ENCODE data around the gene PSMD13.

- TF ChIP-seq CTCF (CRISPR knock-in tag; IDR thresholded peaks at IDR 0.05) = no peak
- no peak for TF ChIP-seq MAZ (IDR thresholded peaks at IDR 0.05; ENCODE audit: borderline replicate concordance, low read depth, low read length)
- no peak for TF ChIP-seq MAZ (CRISPR knock-in tag; IDR thresholded peaks at IDR 0.05; ENCODE audit: low read depth)
- no peak for TF ChIP-seq EZH2 (conservative IDR thresholded peaks at IDR 0.05; ENCODE audit: low read depth, low read length)
- no peak for TF ChIP-seq GTF2F1 (IDR thresholded peaks at IDR 0.05; ENCODE audit: low read length)
- no peak for TF ChIP-seq ZNF7 (CRISPR knock-in tag; IDR thresholded peaks at IDR 0.05)
Measured at GRCh38 chr11:276219-276618, 39.4 kb downstream of the PSMD13 start.

Data from HepG2 (cell line).